GM12892 (cell line): Measurements from ENCODE around the gene DLL3.

ENCODE experiments used
- DNase-seq: peaks from one replicate; pipeline ENCODE4 v3.0.0; 2011; ENCODE audit not compliant: insufficient read length
- FAIRE-seq: peaks from 2 replicates; lab custom pipeline; 2011; peaks lifted over from hg19 to GRCh38; lab: Jason Lieb, UNC
- POLR2A ChIP-seq: IDR thresholded peaks from 2 replicates; pipeline ENCODE4 v1.6.1; 2011; ENCODE audit warnings: low read depth, low read length, control low read depth
- POLR2AphosphoS5 ChIP-seq: IDR thresholded peaks from 2 replicates; pipeline ENCODE4 v1.6.1; 2011; ENCODE audit warnings: low read depth, low read length, control low read depth
- TAF1 ChIP-seq: IDR thresholded peaks from 2 replicates; pipeline ENCODE4 v1.6.1; 2011; ENCODE audit warnings: low read depth, mild to moderate bottlenecking, control low read depth, low read length, borderline replicate concordance

Gene DLL3

DNA sequence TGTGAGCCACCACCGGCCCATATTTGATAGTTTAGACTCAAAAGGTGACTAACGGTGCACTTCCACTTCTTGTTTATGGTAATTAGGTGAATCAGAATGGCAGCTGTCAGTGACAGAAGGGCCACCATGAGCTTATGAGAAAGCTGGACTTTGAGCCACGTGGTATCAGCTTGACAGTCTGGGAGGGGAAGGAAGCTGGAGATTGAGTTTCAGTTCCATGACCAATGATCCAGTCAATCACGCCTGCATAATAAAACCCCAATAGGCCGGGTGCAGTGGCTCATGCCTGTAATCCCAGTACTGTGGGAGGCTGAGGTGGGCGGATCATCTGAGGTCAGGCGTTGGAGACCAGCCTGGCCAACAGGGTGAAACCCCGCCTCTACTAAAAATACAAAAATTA, 25.7 kb downstream of the DLL3 start:
- DNase-seq (no peak), FAIRE-seq (no peak)
- TF ChIP-seq TAF1 (no peak), POLR2A (no peak), POLR2AphosphoS5 (no peak)

DNA sequence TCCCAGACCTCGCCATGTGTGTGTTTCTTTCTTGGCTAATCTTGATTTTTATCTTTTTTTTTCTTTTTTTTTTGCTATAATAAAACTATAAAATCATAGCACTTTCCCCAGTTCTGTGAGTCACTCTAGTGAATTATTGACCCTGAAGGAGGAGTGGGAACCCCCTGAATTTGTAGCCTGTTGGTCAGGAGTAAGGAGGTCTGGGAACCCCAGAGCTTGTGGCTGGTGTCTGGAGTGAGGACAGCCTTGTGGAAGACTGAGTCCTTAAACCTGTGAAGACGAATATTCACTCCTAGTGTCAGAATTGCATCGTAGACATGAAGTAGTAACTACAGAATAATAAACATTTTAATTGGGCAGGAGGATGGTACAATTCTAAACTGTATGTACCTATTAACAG, 26.5 kb downstream of the DLL3 start:
- FAIRE-seq (no peak), DNase-seq (no peak)
- TF ChIP-seq TAF1: no peak
- TF ChIP-seq POLR2A: no peak
- no peak for TF ChIP-seq POLR2AphosphoS5

DNA sequence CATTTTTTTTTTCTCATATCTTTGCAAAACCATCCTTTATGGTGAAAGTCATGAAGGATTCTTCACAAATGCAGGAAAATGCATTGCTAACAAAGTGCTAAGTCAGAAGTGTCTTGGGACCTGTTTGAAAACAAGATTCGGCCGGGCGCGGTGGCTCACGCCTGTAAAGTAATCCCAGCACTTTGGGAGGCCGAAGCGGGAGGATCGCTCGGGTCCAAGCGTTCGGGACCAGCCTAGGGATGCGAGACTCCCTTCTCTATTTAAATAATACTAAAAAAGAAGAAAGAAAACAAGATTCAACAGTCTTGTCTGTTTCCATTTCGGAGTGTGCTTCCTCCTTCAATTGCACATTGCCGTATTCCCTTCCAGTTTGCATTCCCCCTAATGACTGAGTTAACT, 33.1 kb downstream of the DLL3 start:
- DNase-seq: no peak
- TF ChIP-seq POLR2AphosphoS5 (no peak; the same call in 1 of the 2 replicates), POLR2A (no peak), TAF1 (no peak)
- no peak for FAIRE-seq

DNA sequence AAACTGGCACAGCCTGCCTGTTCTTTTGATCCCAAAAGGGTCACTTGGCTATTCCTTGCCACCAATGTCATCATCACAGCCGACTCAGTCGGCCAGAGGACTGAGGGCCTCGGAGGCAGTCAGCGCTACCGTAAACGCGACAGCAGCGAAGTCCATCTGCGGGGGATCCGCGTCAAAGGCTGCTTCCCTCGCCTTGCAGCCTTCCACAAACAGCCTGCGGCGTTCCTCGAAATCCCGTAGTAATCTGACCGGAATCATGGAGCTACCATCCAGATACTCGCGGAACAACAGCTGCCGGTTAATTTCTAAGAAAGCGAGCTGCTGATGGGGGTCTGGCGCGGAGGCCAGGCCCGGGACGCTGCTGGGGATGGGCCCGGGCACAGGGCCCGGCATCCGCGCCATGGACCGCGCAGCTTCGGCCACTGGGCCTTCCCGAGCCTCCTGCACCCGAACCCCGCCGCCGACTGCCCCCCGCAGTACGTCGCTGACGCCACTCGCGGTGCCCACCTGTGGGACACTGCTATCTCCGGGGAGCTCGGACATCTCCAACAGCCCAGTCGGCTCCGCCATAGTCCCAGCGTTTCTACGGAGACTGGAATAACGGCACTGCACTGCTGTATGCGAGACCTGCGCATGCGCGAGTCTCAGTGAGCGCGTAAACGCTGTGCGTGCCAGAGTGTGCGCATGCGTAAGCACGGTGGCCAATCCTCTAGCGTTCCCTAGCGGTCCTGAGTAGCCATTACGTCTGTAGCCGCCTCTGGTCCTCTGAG, 33.7 kb downstream of the DLL3 start, which contains the start of gene EID2B:
EID2B (minus strand) TSS at position 620 of the 770 bp plus-strand sequence; CDS start at position 570, 50 bp downstream.
- TF ChIP-seq TAF1: 0 out of 2 replicates have a peak, but pooled peaks have one; percentile 61
- TF ChIP-seq POLR2A: peak; percentile 74; the same call in 1 of the 2 replicates
- TF ChIP-seq POLR2AphosphoS5: peak; percentile 53; the same call in 1 of the 2 replicates
- FAIRE-seq (peak; percentile 99), DNase-seq (peak; percentile 82)

DNA sequence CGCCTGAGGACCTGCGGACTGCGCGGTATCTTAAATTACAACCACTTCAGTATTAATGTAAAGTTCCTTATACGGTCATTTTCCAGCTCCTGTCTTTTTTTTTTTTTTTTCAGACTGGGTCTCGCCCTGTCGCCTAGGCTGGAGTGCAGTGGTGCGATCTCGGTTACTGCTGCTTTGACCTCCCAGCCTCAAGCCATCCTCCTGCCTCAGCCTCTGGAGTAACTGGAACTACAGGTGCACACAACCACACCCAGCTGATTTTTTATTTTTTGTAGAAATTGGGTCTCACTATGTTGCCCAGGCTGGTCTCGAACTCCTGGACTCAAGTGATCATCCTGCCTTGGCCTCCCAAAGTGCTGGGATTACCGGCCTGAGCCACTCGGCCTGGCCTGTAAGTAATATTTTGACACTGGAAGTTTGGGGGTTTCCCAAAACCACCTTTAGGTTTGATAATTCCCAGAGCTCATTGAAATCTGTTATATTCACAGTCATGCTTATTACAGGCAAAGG, 34.3 kb downstream of the DLL3 start:
- FAIRE-seq: no peak
- TF ChIP-seq POLR2AphosphoS5 (no peak), POLR2A (no peak), TAF1 (no peak)

DNA sequence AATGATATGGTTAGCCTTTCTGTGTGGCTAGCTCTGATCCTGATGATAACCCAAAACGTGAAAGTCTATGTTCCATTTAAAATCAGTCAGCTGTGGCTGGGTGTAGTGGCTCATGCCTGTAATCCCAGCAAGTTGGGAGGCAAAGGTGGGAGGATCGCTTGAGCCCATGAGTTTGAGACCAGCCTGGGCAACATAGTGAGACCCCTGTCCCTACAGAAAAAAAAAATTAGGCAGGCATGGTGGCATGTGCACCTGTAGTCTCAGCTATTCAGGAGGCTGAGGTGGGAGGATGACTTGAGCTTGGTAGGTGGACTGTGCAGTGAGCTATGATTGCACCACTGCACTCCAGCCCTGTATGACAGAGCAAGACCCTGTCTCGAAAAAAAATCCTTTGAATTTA, 35.0 kb downstream of the DLL3 start:
- FAIRE-seq (no peak), DNase-seq (no peak)
- no peak for TF ChIP-seq POLR2A
- no peak for TF ChIP-seq TAF1
- TF ChIP-seq POLR2AphosphoS5: no peak

More for the DNA sequence above, 34.3 kb downstream of the DLL3 start:
- no peak for DNase-seq

DNA sequence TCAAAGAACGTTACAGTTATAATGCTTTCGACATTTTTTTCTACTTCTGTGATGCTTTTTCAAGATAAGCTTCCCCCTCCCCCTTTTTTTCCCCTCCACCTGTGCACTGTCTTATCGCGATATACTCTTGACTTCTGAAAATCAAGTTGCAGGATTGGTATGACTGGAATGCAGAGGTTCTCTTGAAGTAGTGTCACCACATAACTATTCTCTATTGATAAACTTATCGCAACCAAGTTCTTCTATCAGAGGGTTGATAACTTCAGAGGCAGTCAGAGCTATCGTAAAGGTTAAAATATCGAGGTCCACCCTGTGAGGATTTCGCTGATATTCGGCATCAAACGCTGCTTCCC, 40.4 kb downstream of the DLL3 start:
- DNase-seq: no peak
- peak; percentile 67 for FAIRE-seq
- TF ChIP-seq TAF1 (no peak), POLR2AphosphoS5 (no peak), POLR2A (no peak)

DNA sequence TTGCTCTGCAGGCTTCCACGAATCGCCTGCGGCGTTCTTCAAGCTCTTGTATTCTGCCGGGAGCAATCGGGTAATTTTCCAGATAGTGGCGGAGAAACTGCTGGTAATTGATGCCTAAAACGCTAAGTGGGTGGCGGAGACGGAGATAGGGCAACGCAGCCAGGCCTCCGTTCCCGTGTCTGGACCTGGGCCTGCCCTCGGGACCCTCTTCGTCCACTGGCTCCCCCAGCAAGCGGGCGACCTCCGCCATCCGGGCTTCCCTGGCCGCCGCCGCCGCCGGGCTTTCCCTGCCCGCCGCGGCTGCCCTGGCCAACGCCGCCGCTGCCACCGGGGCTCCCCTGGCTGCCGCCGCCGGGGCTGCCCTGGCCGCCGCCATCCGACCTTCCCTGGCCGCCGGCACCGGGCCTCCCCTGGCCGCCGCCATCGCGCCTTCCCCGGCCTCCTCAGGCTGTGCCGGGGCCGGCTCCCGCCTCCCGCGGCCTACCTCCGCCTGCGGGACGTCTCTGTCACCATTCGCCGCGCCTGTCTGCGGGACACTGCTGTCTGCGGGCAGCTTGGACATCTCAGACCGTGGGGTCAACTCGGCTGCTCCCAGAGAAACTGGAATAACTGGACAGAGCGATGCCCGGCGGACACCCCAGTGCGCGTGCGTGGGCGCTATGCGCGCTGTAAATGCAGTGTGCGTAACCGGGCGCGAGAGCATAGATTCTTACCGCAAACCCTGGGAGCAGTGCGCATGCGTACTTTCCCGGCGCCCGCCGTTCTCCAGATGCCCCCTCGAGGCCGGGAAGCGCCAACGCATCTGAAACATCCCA, 41.0 kb downstream of the DLL3 start, which contains the start of gene EID2:
EID2 (minus strand) TSS at position 644 of the 815 bp plus-strand sequence; CDS start at position 562, 82 bp downstream.
- peak; percentile 83 for DNase-seq
- FAIRE-seq: peak; percentile 99
- TF ChIP-seq POLR2A (peak; percentile 78; the same call in 1 of the 2 replicates), POLR2AphosphoS5 (peak; percentile 55; the same call in 1 of the 2 replicates), TAF1 (0 out of 2 replicates have a peak, but pooled peaks have one; percentile 8)

DNA sequence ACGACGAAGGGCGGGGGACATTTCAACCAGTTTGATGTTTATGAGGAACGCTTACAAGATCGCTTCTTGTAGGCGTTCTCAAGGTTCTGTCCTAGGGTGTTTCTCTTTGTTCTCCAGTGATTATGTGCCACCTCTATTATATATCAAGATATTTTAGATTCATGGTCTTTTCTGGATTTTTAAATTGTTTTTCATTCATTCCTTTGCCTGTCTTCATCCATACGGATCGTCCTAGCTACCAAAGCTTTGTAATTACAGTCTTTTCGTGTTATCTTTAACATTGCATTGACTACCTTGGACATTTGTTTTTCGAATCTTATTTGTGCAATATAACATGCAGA, 41.6 kb downstream of the DLL3 start:
- no peak for TF ChIP-seq TAF1
- TF ChIP-seq POLR2AphosphoS5: no peak
- TF ChIP-seq POLR2A: no peak
- FAIRE-seq (peak; percentile 33), DNase-seq (no peak)

DNA sequence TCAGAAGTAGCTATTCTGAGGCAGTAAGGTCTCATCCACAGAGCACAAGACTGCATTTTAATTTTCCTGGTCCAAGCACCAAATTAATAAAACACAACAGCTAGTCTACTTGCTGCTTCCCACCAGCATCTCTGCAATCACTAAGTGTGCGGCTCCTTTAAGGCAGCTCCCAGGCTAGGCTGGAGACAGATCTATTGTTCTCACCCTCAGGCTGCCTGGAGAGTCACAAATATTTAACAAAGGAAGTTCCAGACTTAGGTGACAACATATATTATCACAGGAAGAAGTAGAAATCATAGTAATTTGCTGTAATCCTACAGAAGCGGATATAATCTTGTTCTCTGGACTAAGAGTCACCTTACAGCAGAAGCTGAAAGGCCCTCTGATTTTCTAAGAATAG, 43.5 kb downstream of the DLL3 start:
- FAIRE-seq (peak; percentile 36), DNase-seq (no peak)
- TF ChIP-seq POLR2AphosphoS5 (no peak), TAF1 (no peak), POLR2A (no peak)

DNA sequence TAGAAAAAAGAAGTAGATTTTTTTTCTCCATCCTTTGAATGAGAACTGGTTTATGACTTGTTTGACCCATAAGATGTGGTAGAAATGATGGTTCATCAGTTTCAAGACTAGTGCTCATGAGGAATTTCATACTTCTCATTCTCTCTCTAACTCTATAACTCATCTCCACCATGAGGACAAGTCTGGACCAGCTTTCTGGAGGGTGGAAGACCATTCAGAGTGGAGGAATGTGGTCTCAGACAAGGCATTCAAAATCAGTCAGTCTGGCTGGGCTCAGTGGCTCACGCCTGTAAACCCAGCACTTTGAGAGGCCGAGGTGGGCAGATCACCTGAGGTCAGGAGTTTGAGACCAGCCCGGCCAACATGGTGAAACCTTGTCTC, 44.7 kb downstream of the DLL3 start:
- FAIRE-seq: no peak

More for the DNA sequence above, 44.7 kb downstream of the DLL3 start:
- no peak for DNase-seq
- TF ChIP-seq TAF1 (no peak), POLR2A (no peak), POLR2AphosphoS5 (no peak)
